Activated naive CD4-positive, alpha-beta T cell treated with anti-CD3 and anti-CD28 coated beads, Interleukin-2, amount 10 ng/mL, durations not matched to agents 7 days and 5 days (primary cell): ENCODE results near the gene PLEKHG7.
"Not testable (repeated sequence)": the region's sequence is repeated elsewhere in the genome, so short reads cannot be mapped to it uniquely, and the experiment has no call there.

Experiments
- CTCF ChIA-PET: fragments of 350-600 bp; sonication (Branson Sonifier 250); formaldehyde crosslinking; loops from one replicate; lab custom pipeline; 2021; ENCODE audit warnings: antibody characterized with exemption; lab: Charles Lee
- DNase-seq: peaks from one replicate; pipeline ENCODE4 v3.0.0-alpha.2; 2020
- H3K27ac Mint-ChIP-seq: one replicate; pipeline ENCODE4 v1.8.0; 2021; ENCODE audit warnings: mild to moderate bottlenecking, moderate library complexity, mixed read lengths
- H3K27me3 Mint-ChIP-seq: one replicate; pipeline ENCODE4 v1.8.0; 2021; ENCODE audit warnings: mild to moderate bottlenecking, mixed read lengths
- H3K36me3 Mint-ChIP-seq: one replicate; pipeline ENCODE4 v1.8.0; 2021; ENCODE audit warnings: mixed read lengths
- H3K4me1 Mint-ChIP-seq: one replicate; pipeline ENCODE4 v1.8.0; 2021; ENCODE audit warnings: mixed read lengths
- H3K4me3 Mint-ChIP-seq: one replicate; pipeline ENCODE4 v1.8.0; 2021; ENCODE audit warnings: mild to moderate bottlenecking, moderate library complexity, mixed read lengths
- H3K9me3 Mint-ChIP-seq: one replicate; pipeline ENCODE4 v1.8.0; 2021; ENCODE audit warnings: mixed read lengths

Gene PLEKHG7

GRCh38 chr12:92702754-92703679 is at the start of gene PLEKHG7:
PLEKHG7 (plus strand) TSS chr12:92702989; CDS start chr12:92706632, 3,643 bp downstream.
- H3K27ac Mint-ChIP-seq = no peak within 1 kb of the TSS
- H3K4me3 Mint-ChIP-seq = no peak within 1 kb of the TSS
- H3K4me1 Mint-ChIP-seq = peaks cover 2% of the 10 kb centered on the region
- peaks cover 3% of the 10 kb centered on the region for H3K27me3 Mint-ChIP-seq
- H3K36me3 Mint-ChIP-seq = no peaks in the 10 kb centered on the region
- peaks cover 2% of the 10 kb centered on the region for H3K9me3 Mint-ChIP-seq
- no peak for DNase-seq
- CTCF ChIA-PET = no interaction called here

- CTCF ChIA-PET = interaction anchor here (0.7 kb wide), 1 partner anchor 79 kb away, joined by 3 read pairs; no protein-coding TSS in a partner anchor
- not testable (repeated sequence) for H3K27me3 Mint-ChIP-seq, H3K27ac Mint-ChIP-seq, H3K4me1 Mint-ChIP-seq, H3K9me3 Mint-ChIP-seq, DNase-seq, H3K4me3 Mint-ChIP-seq, H3K36me3 Mint-ChIP-seq
Observed at GRCh38 chr12:92654256-92654655, 48.5 kb upstream of the PLEKHG7 start.

GRCh38 chr12:92654929-92655328 is 47.9 kb upstream of the PLEKHG7 start:
- Mint-ChIP-seq H3K27me3 (no peaks in the 10 kb centered on the region), H3K27ac (no peak overlapping the region), H3K4me1 (peaks cover 2% of the 10 kb centered on the region), H3K36me3 (no peaks in the 10 kb centered on the region), H3K4me3 (no peak overlapping the region), H3K9me3 (no peaks in the 10 kb centered on the region)
- CTCF ChIA-PET = no interaction called here
- DNase-seq = no peak

GRCh38 chr12:92656911-92657310 is 45.9 kb upstream of the PLEKHG7 start:
- Mint-ChIP-seq H3K4me3 (no peak overlapping the region), H3K36me3 (no peaks in the 10 kb centered on the region), H3K9me3 (no peaks in the 10 kb centered on the region), H3K4me1 (no peaks in the 10 kb centered on the region), H3K27me3 (no peaks in the 10 kb centered on the region), H3K27ac (no peak overlapping the region)
- CTCF ChIA-PET = no interaction called here
- DNase-seq = no peak

- no peaks in the 10 kb centered on the region for H3K9me3 Mint-ChIP-seq
- H3K27me3 Mint-ChIP-seq = no peaks in the 10 kb centered on the region
- H3K4me1 Mint-ChIP-seq = no peaks in the 10 kb centered on the region
- DNase-seq = no peak
- H3K36me3 Mint-ChIP-seq = no peaks in the 10 kb centered on the region
- no peak overlapping the region for H3K27ac Mint-ChIP-seq
- no peak overlapping the region for H3K4me3 Mint-ChIP-seq
- CTCF ChIA-PET = interaction anchor here (0.6 kb wide), 1 partner anchor 1275 kb away, joined by 3 read pairs; no protein-coding TSS in a partner anchor
Observed at GRCh38 chr12:92657770-92658169, 45.0 kb upstream of the PLEKHG7 start.

- Mint-ChIP-seq H3K4me3 (no peak overlapping the region), H3K27me3 (no peaks in the 10 kb centered on the region), H3K27ac (no peak overlapping the region), H3K4me1 (no peaks in the 10 kb centered on the region), H3K9me3 (no peaks in the 10 kb centered on the region), H3K36me3 (no peaks in the 10 kb centered on the region)
- CTCF ChIA-PET = interaction anchor here (0.7 kb wide), 1 partner anchor 1096 kb away, joined by 4 read pairs; no protein-coding TSS in a partner anchor
- no peak for DNase-seq
Observed at GRCh38 chr12:92658611-92659010, 44.2 kb upstream of the PLEKHG7 start.

- DNase-seq = no peak
- H3K4me3 Mint-ChIP-seq = no peak overlapping the region
- no peaks in the 10 kb centered on the region for H3K36me3 Mint-ChIP-seq
- no peak overlapping the region for H3K27ac Mint-ChIP-seq
- no peaks in the 10 kb centered on the region for H3K27me3 Mint-ChIP-seq
- H3K9me3 Mint-ChIP-seq = no peaks in the 10 kb centered on the region
- H3K4me1 Mint-ChIP-seq = no peaks in the 10 kb centered on the region
- CTCF ChIA-PET = no interaction called here
Observed at GRCh38 chr12:92661269-92661668, 41.5 kb upstream of the PLEKHG7 start.

- H3K9me3 Mint-ChIP-seq = no peaks in the 10 kb centered on the region
- CTCF ChIA-PET = no interaction called here
- peaks cover 11% of the 10 kb centered on the region for H3K27me3 Mint-ChIP-seq
- H3K4me3 Mint-ChIP-seq = no peak overlapping the region
- no peaks in the 10 kb centered on the region for H3K4me1 Mint-ChIP-seq
- H3K36me3 Mint-ChIP-seq = no peaks in the 10 kb centered on the region
- no peak for DNase-seq
- no peak overlapping the region for H3K27ac Mint-ChIP-seq
Observed at GRCh38 chr12:92665496-92665895, 37.3 kb upstream of the PLEKHG7 start.

- no peaks in the 10 kb centered on the region for H3K36me3 Mint-ChIP-seq
- CTCF ChIA-PET = no interaction called here
- no peaks in the 10 kb centered on the region for H3K9me3 Mint-ChIP-seq
- H3K4me3 Mint-ChIP-seq = no peak overlapping the region
- peaks cover 11% of the 10 kb centered on the region for H3K27me3 Mint-ChIP-seq
- no peak overlapping the region for H3K27ac Mint-ChIP-seq
- H3K4me1 Mint-ChIP-seq = no peaks in the 10 kb centered on the region
- no peak for DNase-seq
Observed at GRCh38 chr12:92668739-92669138, 34.0 kb upstream of the PLEKHG7 start.

- DNase-seq, H3K4me3 Mint-ChIP-seq, H3K36me3 Mint-ChIP-seq, H3K4me1 Mint-ChIP-seq, CTCF ChIA-PET, H3K27ac Mint-ChIP-seq, H3K9me3 Mint-ChIP-seq: not testable (repeated sequence)
- peaks cover 14% of the 10 kb centered on the region for H3K27me3 Mint-ChIP-seq
Observed at GRCh38 chr12:92671524-92671923, 31.3 kb upstream of the PLEKHG7 start.

GRCh38 chr12:92673756-92674155 is 29.0 kb upstream of the PLEKHG7 start:
- H3K9me3 Mint-ChIP-seq = no peaks in the 10 kb centered on the region
- H3K27me3 Mint-ChIP-seq = peaks cover 12% of the 10 kb centered on the region
- H3K27ac Mint-ChIP-seq = no peak overlapping the region
- H3K4me3 Mint-ChIP-seq = no peak overlapping the region
- no peak for DNase-seq
- CTCF ChIA-PET = no interaction called here
- H3K4me1 Mint-ChIP-seq = no peaks in the 10 kb centered on the region
- H3K36me3 Mint-ChIP-seq = no peaks in the 10 kb centered on the region

- H3K27me3 Mint-ChIP-seq = peaks cover 4% of the 10 kb centered on the region
- H3K9me3 Mint-ChIP-seq = no peaks in the 10 kb centered on the region
- no peak overlapping the region for H3K27ac Mint-ChIP-seq
- no peaks in the 10 kb centered on the region for H3K4me1 Mint-ChIP-seq
- CTCF ChIA-PET = no interaction called here
- no peak overlapping the region for H3K4me3 Mint-ChIP-seq
- DNase-seq = no peak
- no peaks in the 10 kb centered on the region for H3K36me3 Mint-ChIP-seq
Observed at GRCh38 chr12:92674500-92674899, 28.3 kb upstream of the PLEKHG7 start.

GRCh38 chr12:92675092-92675865 is 27.5 kb upstream of the PLEKHG7 start:
- no peak for DNase-seq
- H3K36me3 Mint-ChIP-seq = no peaks in the 10 kb centered on the region
- no peaks in the 10 kb centered on the region for H3K9me3 Mint-ChIP-seq
- H3K27ac Mint-ChIP-seq = no peak overlapping the region
- CTCF ChIA-PET = no interaction called here
- no peak overlapping the region for H3K4me3 Mint-ChIP-seq
- no peaks in the 10 kb centered on the region for H3K4me1 Mint-ChIP-seq
- H3K27me3 Mint-ChIP-seq = peaks cover 3% of the 10 kb centered on the region

GRCh38 chr12:92676710-92677109 is 26.1 kb upstream of the PLEKHG7 start:
- no peak for DNase-seq
- Mint-ChIP-seq H3K27ac (no peak overlapping the region), H3K27me3 (peaks cover 3% of the 10 kb centered on the region), H3K36me3 (no peaks in the 10 kb centered on the region), H3K9me3 (no peaks in the 10 kb centered on the region), H3K4me1 (no peaks in the 10 kb centered on the region), H3K4me3 (no peak overlapping the region)
- CTCF ChIA-PET = no interaction called here
